Measurements from ENCODE around the gene PANK4. TPM values are rescaled to one million over a fixed set of nuclear protein-coding genes. Genes with fewer than 3 reads are reported as not detected.

Gene PANK4
- total RNA-seq, 1 experiment from 2014 or later: 24.4 TPM

- H3K9me3 Mint-ChIP-seq (ENCODE audit: low read depth, unreplicated experiment): no peaks in the 10 kb centered on the region
- CTCF ChIA-PET: no interaction called here
- DNase-seq: no peak
- H3K4me1 Mint-ChIP-seq (ENCODE audit: low read depth, unreplicated experiment): peaks cover 8% of the 10 kb centered on the region
- no peaks in the 10 kb centered on the region for H3K36me3 Mint-ChIP-seq (ENCODE audit: insufficient read depth, unreplicated experiment)
- BruUV-seq (replicated peaks): no TSS peak
- intact Hi-C loops (cut with micrococcal nuclease; ENCODE audit: unreplicated experiment): no loop called here
- H3K4me3 Mint-ChIP-seq (ENCODE audit: low read depth, unreplicated experiment): no peak overlapping the region
- no peaks in the 10 kb centered on the region for H3K27me3 Mint-ChIP-seq (ENCODE audit: unreplicated experiment)
- TF ChIP-seq CTCF (IDR thresholded peaks at IDR 0.05; ENCODE audit: unreplicated experiment): no peak
- no peak overlapping the region for H3K27ac Mint-ChIP-seq (ENCODE audit: unreplicated experiment)
These were observed 12.0 kb upstream of the PANK4 start for GRCh38 chr1:2538376-2538775.

GRCh38 chr1:2537784-2538115 is 11.4 kb upstream of the PANK4 start:
- CTCF ChIA-PET: no interaction called here
- H3K27me3 Mint-ChIP-seq (ENCODE audit: unreplicated experiment): no peaks in the 10 kb centered on the region
- H3K36me3 Mint-ChIP-seq (ENCODE audit: insufficient read depth, unreplicated experiment): no peaks in the 10 kb centered on the region

GRCh38 chr1:2535981-2536380 is 9.6 kb upstream of the PANK4 start:
- no TSS peak for BruUV-seq (replicated peaks)
- CTCF ChIA-PET: interaction anchor here (1.8 kb wide), 1 partner anchor 10 kb away, joined by 8 read pairs; the partner anchor contains the start of gene PANK4
- peaks cover 8% of the 10 kb centered on the region for H3K4me1 Mint-ChIP-seq (ENCODE audit: low read depth, unreplicated experiment)
- H3K4me3 Mint-ChIP-seq (ENCODE audit: low read depth, unreplicated experiment): no peak overlapping the region
- no peak overlapping the region for H3K27ac Mint-ChIP-seq (ENCODE audit: unreplicated experiment)
- intact Hi-C loops (cut with micrococcal nuclease; ENCODE audit: unreplicated experiment): no loop called here
- TF ChIP-seq CTCF (IDR thresholded peaks at IDR 0.05; ENCODE audit: unreplicated experiment): no peak
- no peaks in the 10 kb centered on the region for H3K36me3 Mint-ChIP-seq (ENCODE audit: insufficient read depth, unreplicated experiment)
- H3K27me3 Mint-ChIP-seq (ENCODE audit: unreplicated experiment): peaks cover 6% of the 10 kb centered on the region
- no peaks in the 10 kb centered on the region for H3K9me3 Mint-ChIP-seq (ENCODE audit: low read depth, unreplicated experiment)
- DNase-seq: no peak

More at GRCh38 chr1:2537784-2538115, 11.4 kb upstream of the PANK4 start:
- no peak for DNase-seq
- no peaks in the 10 kb centered on the region for H3K9me3 Mint-ChIP-seq (ENCODE audit: low read depth, unreplicated experiment)
- intact Hi-C loops (cut with micrococcal nuclease; ENCODE audit: unreplicated experiment): no loop called here
- H3K27ac Mint-ChIP-seq (ENCODE audit: unreplicated experiment): no peak overlapping the region
- no TSS peak for BruUV-seq (replicated peaks)
- H3K4me1 Mint-ChIP-seq (ENCODE audit: low read depth, unreplicated experiment): peaks cover 8% of the 10 kb centered on the region
- no peak overlapping the region for H3K4me3 Mint-ChIP-seq (ENCODE audit: low read depth, unreplicated experiment)
- no peak for TF ChIP-seq CTCF (IDR thresholded peaks at IDR 0.05; ENCODE audit: unreplicated experiment)

- no peak for DNase-seq
- no peak for TF ChIP-seq CTCF (IDR thresholded peaks at IDR 0.05; ENCODE audit: unreplicated experiment)
- Mint-ChIP-seq H3K9me3 (ENCODE audit: low read depth, unreplicated experiment) (no peaks in the 10 kb centered on the region), H3K4me3 (ENCODE audit: low read depth, unreplicated experiment) (no peak overlapping the region), H3K27me3 (ENCODE audit: unreplicated experiment) (peaks cover 11% of the 10 kb centered on the region), H3K4me1 (ENCODE audit: low read depth, unreplicated experiment) (peaks cover 8% of the 10 kb centered on the region), H3K36me3 (ENCODE audit: insufficient read depth, unreplicated experiment) (no peaks in the 10 kb centered on the region), H3K27ac (ENCODE audit: unreplicated experiment) (no peak overlapping the region)
- intact Hi-C loops (cut with micrococcal nuclease; ENCODE audit: unreplicated experiment): no loop called here
- CTCF ChIA-PET: interaction anchor here (1.0 to 1.8 kb wide), 2 partner anchors 9 to 13 kb away, joined by 5 to 8 read pairs; partner anchors contain the start of gene PANK4
- BruUV-seq (replicated peaks): no TSS peak
These were observed 9.1 kb upstream of the PANK4 start for GRCh38 chr1:2535455-2535854.
